OCI-LY7 (cell line): ENCODE measurements around the gene TAS2R41.

Experiments used
- CTCF ChIP-seq: fragments of 200-600 bp; sonication (generic); conservative IDR thresholded peaks from 2 replicates; pipeline ENCODE4 v1.5.1; 2014; ENCODE audit warnings: mild to moderate bottlenecking, antibody characterized with exemption, low read length, moderate library complexity, mixed read lengths
- EZH2phosphoT487 ChIP-seq: fragments of 200-600 bp; sonication (generic); IDR thresholded peaks from 2 replicates; pipeline ENCODE4 v1.6.1; 2018; ENCODE audit warnings: low read depth, borderline replicate concordance, mild to moderate bottlenecking, mixed run types, antibody characterized with exemption, low read length, moderate library complexity, mixed read lengths

DNA sequence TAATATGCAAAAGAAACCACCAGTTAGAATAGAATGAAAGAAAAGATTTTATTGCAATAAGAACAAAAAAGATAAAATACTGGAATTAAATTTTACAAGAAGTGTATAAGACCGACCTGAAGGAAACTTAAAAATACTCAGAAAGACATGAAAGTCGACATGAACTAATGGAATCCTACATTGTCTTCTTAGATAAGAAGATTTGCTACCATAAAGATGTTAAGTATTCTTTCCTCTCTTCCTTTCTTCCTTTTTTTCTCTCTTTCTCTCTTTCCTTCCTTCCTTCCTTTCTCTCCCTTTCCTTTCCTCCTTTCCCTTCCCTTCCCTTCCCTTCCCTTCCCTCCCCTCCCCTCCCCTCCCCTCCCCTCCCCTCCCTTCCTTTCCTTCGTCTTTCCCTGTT is 27.9 kb upstream of the TAS2R41 start:
- TF ChIP-seq CTCF, result no peak
- no peak for TF ChIP-seq EZH2phosphoT487
